ENCODE measurements around the gene RABGGTA.

GRCh38 chr14:24216345-24216699 lies 55.1 kb downstream of the RABGGTA start:
- TF ChIP-seq REST (IDR thresholded peaks at IDR 0.05; ENCODE audit: insufficient read depth in 1 of 2, low read depth in 2 of 2, low read length in 2 of 2) (no peak), POLR2AphosphoS5 (IDR thresholded peaks at IDR 0.05; ENCODE audit: low read depth, low read length) (no peak), TAF1 (IDR thresholded peaks at IDR 0.05; ENCODE audit: borderline replicate concordance, insufficient read depth, low read length) (no peak), SIN3A (IDR thresholded peaks at IDR 0.05; ENCODE audit: borderline replicate concordance, insufficient read depth, low read length) (no peak)

All from PFSK-1 (cell line).